Coronary artery (tissue), 2 donors: Measurements from ENCODE around the gene ZNF225.
"Not testable (repeated sequence)": the region's sequence is repeated elsewhere in the genome, so short reads cannot be mapped to it uniquely, and the experiment has no call there.

Experiments
- DNase-seq: peaks from one replicate; pipeline ENCODE4 v3.0.0-alpha.2; 2017; ENCODE audit warnings: low spot score
- H3K27ac ChIP-seq, 2 donors: fragments of 200-600 bp; sonication (generic); one replicate each; pipeline ENCODE4 v1.5.1; 2016 to 2019
- H3K4me3 ChIP-seq: fragments of 200-600 bp; sonication (generic); 2 replicates; pipeline ENCODE4 v1.5.1; 2016; ENCODE audit warnings: mild to moderate bottlenecking, moderate library complexity
- CTCF ChIP-seq: fragments of 200-600 bp; sonication (generic); IDR thresholded peaks from one replicate; pipeline ENCODE4 v1.5.1; 2019; ENCODE audit warnings: antibody characterized with exemption

The ZNF225 gene

GRCh38 chr19:44156475-44156874 is 43.3 kb downstream of the ZNF225 start:
- Histone ChIP-seq H3K27ac (no peak overlapping the region), H3K4me3 (peak overlapping the region; percentile 36)
- DNase-seq = no peak
- no peak for TF ChIP-seq CTCF

- no peak overlapping the region for H3K4me3 ChIP-seq
- no peak for TF ChIP-seq CTCF
- DNase-seq = no peak
- no peak overlapping the region for H3K27ac ChIP-seq
These were observed 50.6 kb downstream of the ZNF225 start for GRCh38 chr19:44163789-44164188.

GRCh38 chr19:44164327-44164672 is 51.1 kb downstream of the ZNF225 start:
- Histone ChIP-seq H3K27ac (peak overlapping the region; percentile 58 to 90), H3K4me3 (peak overlapping the region; percentile 84)
- no peak for TF ChIP-seq CTCF
- DNase-seq = no peak

GRCh38 chr19:44164673-44165512 is 51.7 kb downstream of the ZNF225 start, which contains the start of gene ZNF226:
Gene ZNF226 (plus strand): TSS chr19:44165100. CDS start chr19:44170081, 4,981 bp downstream.
- peak within 1 kb of the TSS; percentile 84 for H3K4me3 ChIP-seq
- DNase-seq = peak; percentile 93

GRCh38 chr19:44170660-44171059 is 57.5 kb downstream of the ZNF225 start:
- H3K27ac ChIP-seq, DNase-seq, H3K4me3 ChIP-seq: not testable (repeated sequence)

More at GRCh38 chr19:44164673-44165512, 51.7 kb downstream of the ZNF225 start, which contains the start of gene ZNF226:
- peak within 1 kb of the TSS; percentile 87 to 90 for H3K27ac ChIP-seq
- TF ChIP-seq CTCF = no peak

- H3K27ac ChIP-seq = no peak overlapping the region
- no peak for DNase-seq
- no peak for TF ChIP-seq CTCF
- H3K4me3 ChIP-seq = peak overlapping the region; percentile 23
These were observed 63.4 kb downstream of the ZNF225 start for GRCh38 chr19:44176590-44176989.

- DNase-seq = no peak
- H3K27ac ChIP-seq = no peak overlapping the region
- no peak for TF ChIP-seq CTCF
- H3K4me3 ChIP-seq = no peak overlapping the region
These were observed 67.8 kb downstream of the ZNF225 start for GRCh38 chr19:44180968-44181367.
